Smooth muscle cell (in vitro differentiated cells): ENCODE measurements around the gene ENGASE. TPM values are rescaled to one million over a fixed set of nuclear protein-coding genes. Genes with fewer than 3 reads are reported as not detected.
A peak's percentile ranks its signal among the peaks of the same experiment; 100 is the strongest.

Experiments
- DNase-seq: peaks from one replicate; lab custom pipeline; 2025; ENCODE audit not compliant: unreplicated experiment; lab: John Stamatoyannopoulos, UW
- H2AFZ ChIP-seq: fragments of 200-600 bp; sonication (generic); 2 replicates; pipeline ENCODE4 v1.6.0; 2016; ENCODE audit warnings: antibody characterized with exemption, low read depth, mild to moderate bottlenecking
- H3F3A ChIP-seq: fragments of 200-600 bp; sonication (generic); 2 replicates; pipeline ENCODE4 v1.6.0; 2017; ENCODE audit warnings: antibody characterized with exemption, low read depth
- H3K27ac ChIP-seq: fragments of 200-600 bp; sonication (generic); 2 replicates; pipeline ENCODE4 v1.5.1; 2016; ENCODE audit warnings: low read depth, mild to moderate bottlenecking
- H3K27me3 ChIP-seq: fragments of 200-600 bp; sonication (generic); 2 replicates; pipeline ENCODE4 v1.6.1; 2016; ENCODE audit warnings: low read depth, mild to moderate bottlenecking
- H3K36me3 ChIP-seq: fragments of 200-600 bp; sonication (generic); 2 replicates; pipeline ENCODE4 v1.5.1; 2016; ENCODE audit warnings: low read depth
- H3K4me1 ChIP-seq: fragments of 200-600 bp; sonication (generic); 2 replicates; pipeline ENCODE4 v1.5.1; 2016; ENCODE audit warnings: low read depth
- H3K4me2 ChIP-seq: fragments of 200-600 bp; sonication (generic); 2 replicates; pipeline ENCODE4 v1.6.0; 2016; ENCODE audit warnings: mild to moderate bottlenecking
- H3K4me3 ChIP-seq: fragments of 200-600 bp; sonication (generic); 2 replicates; pipeline ENCODE4 v1.5.1; 2016; ENCODE audit warnings: mild to moderate bottlenecking
- H3K79me2 ChIP-seq: fragments of 200-600 bp; sonication (generic); 2 replicates; pipeline ENCODE4 v1.6.0; 2016; ENCODE audit warnings: low read depth, mild to moderate bottlenecking
- H3K9ac ChIP-seq: fragments of 200-600 bp; sonication (generic); 2 replicates; pipeline ENCODE4 v1.6.0; 2016; ENCODE audit warnings: low read depth
- H3K9me3 ChIP-seq: fragments of 200-600 bp; sonication (generic); replicated peaks from 2 replicates; pipeline ENCODE4 v1.5.1; 2016; ENCODE audit warnings: low read depth
- H4K20me1 ChIP-seq: fragments of 200-600 bp; sonication (generic); 2 replicates; pipeline ENCODE4 v1.6.0; 2016; ENCODE audit warnings: low read depth
- CTCF ChIP-seq: fragments of 200-600 bp; sonication (generic); IDR thresholded peaks from 2 replicates; pipeline ENCODE4 v1.5.1; 2017; ENCODE audit warnings: borderline replicate concordance, mild to moderate bottlenecking, antibody characterized with exemption; ENCODE audit not compliant: insufficient read depth, poor library complexity, severe bottlenecking
- WGBS: methylation state at CpG from one replicate; pipeline ENCODE4 v1.1.7; 2016; ENCODE audit warnings: low lambda C conversion rate; 5-methylcytosine and 5-hydroxymethylcytosine counted together
- polyA plus RNA-seq: library from polyadenylated mRNA; unstranded; fragments of >200 nt; fragmentation: Nextera tagmentation; extraction: Ambion mirVana; gene quantifications from 2 replicates; pipeline ENCODE4 v1.2.1, GENCODE V29; 2016
- total RNA-seq: library from RNA; depleted of rRNA; stranded (reverse); fragments of >200 nt; gene quantifications from 2 replicates; pipeline ENCODE4 v1.2.3, GENCODE V29; 2014

Gene ENGASE
- total and polyA plus RNA-seq, 2 experiments from 2014 or later: 3.8 to 9.6 TPM

- H3K4me1 ChIP-seq: peaks cover 16% of the 10 kb centered on the region
- no peak for DNase-seq
- H3K36me3 ChIP-seq: no peaks in the 10 kb centered on the region
- no peak overlapping the region for H3K9ac ChIP-seq
- H3F3A ChIP-seq: no peaks in the 10 kb centered on the region
- no peak overlapping the region for H2AFZ ChIP-seq
- no peaks in the 10 kb centered on the region for H3K9me3 ChIP-seq
- WGBS: 51% methylated on average over 10 of the region's 10 CpGs
- no peaks in the 10 kb centered on the region for H3K79me2 ChIP-seq
- no peaks in the 10 kb centered on the region for H4K20me1 ChIP-seq
- no peak overlapping the region for H3K27ac ChIP-seq
- TF ChIP-seq CTCF: no peak
- no peaks in the 10 kb centered on the region for H3K27me3 ChIP-seq
- H3K4me3 ChIP-seq: no peak overlapping the region
- H3K4me2 ChIP-seq: peak overlapping the region; percentile 54
Observed at GRCh38 chr17:79027274-79027924, 47.2 kb upstream of the ENGASE start.

- 47% methylated on average over 16 of the region's 16 CpGs for WGBS
Observed at GRCh38 chr17:79027925-79028491, 46.6 kb upstream of the ENGASE start.

GRCh38 chr17:79028496-79029326 lies 45.9 kb upstream of the ENGASE start:
- DNase-seq: no peak
- H3K4me1 ChIP-seq: peaks cover 11% of the 10 kb centered on the region
- H3K36me3 ChIP-seq: no peaks in the 10 kb centered on the region
- peak overlapping the region; percentile 54 for H3K4me2 ChIP-seq
- no peak overlapping the region for H3K9ac ChIP-seq
- H3K4me3 ChIP-seq: no peak overlapping the region
- no peak for TF ChIP-seq CTCF
- H3K27ac ChIP-seq: no peak overlapping the region
- WGBS: 88% methylated on average over 17 of the region's 17 CpGs
- no peaks in the 10 kb centered on the region for H3F3A ChIP-seq
- no peaks in the 10 kb centered on the region for H3K9me3 ChIP-seq
- no peaks in the 10 kb centered on the region for H3K27me3 ChIP-seq
- H2AFZ ChIP-seq: no peak overlapping the region
- H4K20me1 ChIP-seq: no peaks in the 10 kb centered on the region
- no peaks in the 10 kb centered on the region for H3K79me2 ChIP-seq

More at GRCh38 chr17:79027925-79028491, 46.6 kb upstream of the ENGASE start:
- H3K27ac ChIP-seq: no peak overlapping the region
- H3K36me3 ChIP-seq: no peaks in the 10 kb centered on the region
- DNase-seq: no peak
- peak overlapping the region; percentile 54 for H3K4me2 ChIP-seq
- H3K27me3 ChIP-seq: no peaks in the 10 kb centered on the region
- H3K9me3 ChIP-seq: no peaks in the 10 kb centered on the region
- H2AFZ ChIP-seq: no peak overlapping the region
- H3K4me3 ChIP-seq: no peak overlapping the region
- H3K79me2 ChIP-seq: no peaks in the 10 kb centered on the region
- H3K9ac ChIP-seq: no peak overlapping the region
- no peak for TF ChIP-seq CTCF
- H3F3A ChIP-seq: no peaks in the 10 kb centered on the region
- peaks cover 16% of the 10 kb centered on the region for H3K4me1 ChIP-seq
- no peaks in the 10 kb centered on the region for H4K20me1 ChIP-seq
